ENCODE measurements around the gene ROPN1L. TPM values are rescaled to one million over a fixed set of nuclear protein-coding genes. Genes with fewer than 3 reads are reported as not detected.
A peak's percentile ranks its signal among the peaks of the same experiment; 100 is the strongest.

The ROPN1L gene
- total and polyA plus RNA-seq, 4 donors, result 12.0 to 34.8 (median 27.2) TPM

DNA sequence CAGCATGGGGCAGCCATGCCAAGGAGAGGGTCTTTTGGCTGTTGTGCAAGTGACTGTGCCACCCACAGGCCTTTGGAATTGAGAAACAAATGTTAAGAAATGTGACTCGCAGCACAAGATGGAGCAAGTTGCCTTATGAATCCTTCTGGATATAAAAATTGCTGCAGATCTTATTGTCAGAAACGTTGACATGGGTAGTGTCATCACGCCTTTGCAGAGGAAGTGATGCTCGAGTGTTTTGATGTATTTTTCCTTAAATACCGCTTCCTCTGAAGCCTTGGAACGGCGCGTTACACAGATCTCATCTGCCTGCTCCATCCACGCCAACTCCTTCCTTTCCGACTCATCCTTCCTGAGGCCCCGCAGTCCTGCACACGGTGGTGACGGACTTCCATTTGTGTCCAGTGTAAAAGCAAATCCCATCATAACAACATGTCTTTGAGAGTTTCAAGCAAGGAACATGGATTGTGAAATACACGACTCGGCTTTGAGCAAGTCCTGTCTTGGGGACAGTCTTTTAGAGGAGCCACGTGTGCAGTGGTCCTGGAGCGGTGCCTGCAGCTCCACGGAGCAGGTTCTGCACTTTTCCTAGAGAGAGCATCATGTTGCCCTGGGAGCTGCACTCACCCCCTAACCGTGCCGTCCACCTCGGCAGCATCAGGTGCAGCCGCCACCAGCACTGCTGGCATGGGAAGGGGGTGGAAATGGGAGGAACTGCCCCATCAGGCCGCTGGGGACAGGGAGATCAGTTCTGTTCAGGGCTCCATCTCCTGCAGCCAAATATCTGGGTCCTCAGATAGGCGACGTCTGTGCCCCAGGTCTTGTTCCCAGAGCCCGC is 15.1 kb downstream of the ROPN1L start:
- TF ChIP-seq CTCF (IDR thresholded peaks at IDR 0.05; ENCODE audit: control extremely low read depth, extremely low read depth), result no peak
- no peaks in the 10 kb centered on the region for H3K36me3 ChIP-seq (ENCODE audit: control insufficient read depth in 4 of 4, insufficient read depth in 4 of 4, low read length in 4 of 4)
- H3K4me3 ChIP-seq, result no peak overlapping the region
- ATAC-seq (ENCODE audit: insufficient read depth, low FRiP score), result no peak
- peak overlapping the region in 1 of 2 donors; percentile 20 for H3K27ac ChIP-seq (ENCODE audit: low read depth in 1 of 2, low read length in 1 of 2)
- H3K9me3 ChIP-seq (ENCODE audit: control insufficient read depth in 4 of 4, insufficient read depth in 3 of 4, low read length in 3 of 4), result no peaks in the 10 kb centered on the region
- WGBS, 2 donors, result 44 to 63% methylated on average over 25 to 26 of the region's 26 CpGs
- H3K9ac ChIP-seq (ENCODE audit: insufficient read depth in 1 of 2, low read length in 2 of 2), result no peak overlapping the region
- no peaks in the 10 kb centered on the region for H3K27me3 ChIP-seq (ENCODE audit: control insufficient read depth in 3 of 3, insufficient read depth in 3 of 3, low read length in 2 of 3)
- H3K4me1 ChIP-seq (ENCODE audit: control insufficient read depth in 5 of 5, insufficient read depth in 5 of 5, low read length in 5 of 5), result peaks cover 0 to 37% (median 0%) of the 10 kb centered on the region in 5 donors
- no peak for DNase-seq

- Histone ChIP-seq H3K9me3 (ENCODE audit: control insufficient read depth in 4 of 4, insufficient read depth in 3 of 4, low read length in 3 of 4) (no peaks in the 10 kb centered on the region), H3K9ac (ENCODE audit: insufficient read depth in 1 of 2, low read length in 2 of 2) (no peak overlapping the region), H3K27me3 (ENCODE audit: control insufficient read depth in 3 of 3, insufficient read depth in 3 of 3, low read length in 2 of 3) (no peaks in the 10 kb centered on the region), H3K36me3 (ENCODE audit: control insufficient read depth in 4 of 4, insufficient read depth in 4 of 4, low read length in 4 of 4) (no peaks in the 10 kb centered on the region), H3K4me3 (no peak overlapping the region), H3K4me1 (ENCODE audit: control insufficient read depth in 5 of 5, insufficient read depth in 5 of 5, low read length in 5 of 5) (peaks cover 0 to 37% (median 0%) of the 10 kb centered on the region in 5 donors), H3K27ac (ENCODE audit: low read depth in 1 of 2, low read length in 1 of 2) (peak overlapping the region in 1 of 2 donors; percentile 20)
- ATAC-seq (ENCODE audit: insufficient read depth, low FRiP score) (no peak), DNase-seq (peak in 2 of 3 donors; percentile 30 to 45)
- TF ChIP-seq CTCF (IDR thresholded peaks at IDR 0.05; ENCODE audit: control extremely low read depth, extremely low read depth), result no peak
- WGBS, 2 donors, result 60 to 70% methylated on average over 23 of the region's 23 CpGs
These were observed 16.2 kb downstream of the ROPN1L start for GRCh38 chr5:10457682-10458574.

- ATAC-seq (ENCODE audit: insufficient read depth, low FRiP score), result no peak
- WGBS, 2 donors, result 86 to 92% methylated on average over 19 of the region's 19 CpGs
- Histone ChIP-seq H3K9ac (ENCODE audit: insufficient read depth in 1 of 2, low read length in 2 of 2) (no peak overlapping the region), H3K27ac (ENCODE audit: low read depth in 1 of 2, low read length in 1 of 2) (no peak overlapping the region), H3K9me3 (ENCODE audit: control insufficient read depth in 4 of 4, insufficient read depth in 3 of 4, low read length in 3 of 4) (no peaks in the 10 kb centered on the region), H3K36me3 (ENCODE audit: control insufficient read depth in 4 of 4, insufficient read depth in 4 of 4, low read length in 4 of 4) (no peaks in the 10 kb centered on the region), H3K4me3 (no peak overlapping the region), H3K27me3 (ENCODE audit: control insufficient read depth in 3 of 3, insufficient read depth in 3 of 3, low read length in 2 of 3) (no peaks in the 10 kb centered on the region), H3K4me1 (ENCODE audit: control insufficient read depth in 5 of 5, insufficient read depth in 5 of 5, low read length in 5 of 5) (peaks cover 0 to 34% (median 0%) of the 10 kb centered on the region in 5 donors)
- no peak for TF ChIP-seq CTCF (IDR thresholded peaks at IDR 0.05; ENCODE audit: control extremely low read depth, extremely low read depth)
- DNase-seq, result no peak
These were observed 17.7 kb downstream of the ROPN1L start for GRCh38 chr5:10459080-10460055.
